HG02884 (cell line): ENCODE measurements around the gene SLC19A3.
"Not testable (repeated sequence)": the region's sequence is repeated elsewhere in the genome, so short reads cannot be mapped to it uniquely, and the experiment has no call there.

Experiments
- ATAC-seq: cut with Tn5 transposase; IDR thresholded peaks from one replicate; pipeline ENCODE4 v1.9.1; 2021; ENCODE audit warnings: mild to moderate bottlenecking, moderate library complexity; ENCODE audit not compliant: unreplicated experiment

The SLC19A3 gene

DNA sequence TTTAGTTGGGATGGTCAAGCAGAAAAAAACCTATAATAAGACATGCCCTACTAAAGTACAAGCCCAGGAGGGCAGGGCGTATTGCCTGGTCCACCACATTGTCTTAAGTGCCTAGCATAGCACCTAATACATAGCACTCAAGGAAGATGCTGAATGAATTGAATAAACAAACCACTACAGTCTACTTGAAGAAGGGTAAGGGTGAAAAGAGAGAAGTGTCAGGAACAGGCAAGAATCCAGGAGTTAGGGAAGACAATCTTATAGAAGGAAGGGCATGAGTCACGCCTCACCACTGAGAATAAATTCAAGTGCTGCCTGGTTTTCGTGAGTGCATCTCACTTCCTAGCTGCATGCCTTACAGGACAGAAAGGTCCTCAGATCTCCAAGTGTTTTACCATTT lies 13.9 kb downstream of the SLC19A3 start:
- ATAC-seq = no peak

DNA sequence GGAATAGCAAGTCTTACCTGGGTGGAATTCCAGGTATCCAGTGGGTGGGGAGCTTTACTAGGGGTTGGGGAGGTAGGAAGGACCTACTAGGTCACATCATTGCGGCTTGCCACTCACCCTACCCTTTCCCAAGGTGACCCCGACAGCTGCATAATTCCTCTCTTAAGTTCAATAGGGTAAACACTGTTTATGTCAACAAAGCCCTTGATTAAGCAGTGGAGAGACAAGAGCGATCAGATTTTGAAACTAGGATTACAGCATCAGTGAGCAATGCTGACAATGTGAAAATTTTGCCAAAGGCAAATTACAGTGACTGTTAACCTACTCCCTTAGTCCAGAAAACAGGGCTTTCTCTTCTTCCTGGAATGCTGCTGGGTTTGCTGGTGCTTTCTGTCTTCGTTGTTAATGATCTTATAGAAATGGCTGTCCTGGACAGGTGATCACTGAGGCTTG lies 14.5 kb downstream of the SLC19A3 start:
- ATAC-seq = no peak

DNA sequence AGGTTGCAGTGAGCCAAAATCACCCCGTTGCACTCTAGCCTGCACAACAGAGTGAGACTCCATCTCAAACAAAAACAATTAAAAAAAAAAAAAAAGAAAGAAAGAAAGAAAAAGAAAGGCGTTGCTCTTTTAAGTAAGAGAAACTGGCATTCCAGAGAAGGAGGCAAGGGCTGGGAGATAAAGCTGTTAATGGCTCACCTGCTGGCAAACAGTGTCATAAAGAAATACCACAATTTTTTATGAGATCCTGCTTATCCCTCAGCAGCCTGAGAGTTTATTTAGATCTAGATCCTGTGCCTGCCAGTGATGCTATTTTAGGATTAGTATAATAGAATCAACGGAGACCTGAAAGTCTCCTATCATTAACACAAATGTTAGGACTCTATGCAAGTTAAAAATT lies 16.3 kb downstream of the SLC19A3 start:
- ATAC-seq = no peak

DNA sequence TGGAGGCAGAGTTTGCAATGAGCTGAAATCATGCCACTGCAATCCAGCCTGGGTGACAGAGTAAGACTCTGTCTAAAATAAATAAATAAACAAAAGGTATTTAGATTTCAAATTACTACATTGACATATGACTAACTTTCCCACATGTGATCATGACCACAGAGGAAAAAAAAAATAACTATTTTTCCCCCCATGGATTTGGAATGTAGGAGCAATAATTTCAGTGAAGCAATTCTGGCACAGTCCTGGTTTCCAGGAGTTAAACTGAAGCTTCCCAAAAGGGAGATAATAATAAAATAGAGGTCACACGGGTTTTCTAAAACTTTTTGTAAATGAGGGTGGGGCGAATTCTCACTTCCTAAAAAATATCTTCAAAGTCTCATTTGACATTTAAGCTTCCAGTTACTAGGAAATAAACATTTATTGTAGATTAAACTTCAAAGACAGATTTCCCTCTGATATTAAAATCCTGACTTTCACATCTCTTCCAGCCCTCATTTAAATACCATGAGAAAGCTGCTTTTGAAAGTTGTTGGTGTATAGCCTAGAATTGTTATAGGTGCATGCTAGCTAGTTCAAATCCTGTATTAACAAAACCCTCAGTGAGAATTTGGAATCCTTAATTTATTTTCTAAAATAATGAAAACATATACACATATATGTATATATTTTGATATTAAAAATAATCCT lies 20.7 kb downstream of the SLC19A3 start:
- no peak for ATAC-seq

DNA sequence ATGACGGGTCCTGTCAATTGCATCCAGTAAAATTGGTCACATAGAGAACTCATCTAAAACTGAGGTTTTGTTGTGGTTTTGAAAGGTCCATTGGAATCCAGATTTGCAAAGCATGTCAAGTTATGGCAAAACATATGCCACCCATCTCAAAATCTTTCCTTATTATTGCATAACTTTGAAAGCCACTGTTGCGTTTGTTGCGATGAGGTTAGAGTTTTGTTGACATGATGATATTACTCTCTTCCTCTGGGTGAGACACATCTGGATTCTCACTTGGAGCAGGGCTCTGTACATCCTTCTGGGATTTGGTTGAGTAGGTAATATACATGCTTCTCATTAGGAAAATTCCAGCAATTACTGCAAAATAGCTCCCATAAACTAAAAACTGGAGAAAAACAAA lies 30.6 kb downstream of the SLC19A3 start:
- no peak for ATAC-seq

DNA sequence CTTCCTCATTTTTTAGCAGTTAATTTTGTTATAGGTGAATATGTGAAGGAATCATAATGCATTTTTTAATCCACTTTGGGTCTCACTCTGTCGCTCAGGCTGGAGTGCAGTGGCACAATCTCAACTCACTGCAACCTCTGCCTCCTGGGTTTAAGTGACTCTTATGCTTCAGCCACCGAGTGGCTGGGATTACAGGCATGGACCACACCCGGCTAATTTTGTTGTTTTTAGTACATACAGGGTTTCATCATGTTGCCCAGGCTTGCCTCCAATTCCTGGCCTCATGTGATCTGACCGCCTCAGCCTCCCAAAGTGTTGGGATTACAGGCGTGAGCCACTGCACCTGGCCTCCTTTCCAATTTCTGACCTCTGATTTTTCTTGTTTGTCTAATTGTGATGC lies 33.6 kb downstream of the SLC19A3 start:
- ATAC-seq = no peak

DNA sequence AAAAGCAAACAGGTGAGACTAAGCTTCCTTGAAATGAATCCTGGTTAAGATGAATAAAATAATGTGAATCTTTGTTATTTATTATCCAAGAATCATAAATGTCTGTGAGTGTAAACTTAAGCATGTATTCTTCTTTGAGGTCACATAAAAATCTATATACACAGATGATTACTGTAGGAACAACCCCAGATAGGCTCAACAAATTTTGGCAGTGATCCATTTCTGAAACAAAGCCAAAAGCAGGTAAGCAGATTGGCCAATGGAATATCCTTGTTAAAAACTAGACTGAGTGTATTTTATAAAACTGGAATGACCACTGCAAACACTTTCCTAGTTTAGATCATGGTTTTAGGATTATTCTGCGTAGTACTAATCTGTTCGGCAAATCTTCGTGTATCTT lies 39.9 kb downstream of the SLC19A3 start:
- ATAC-seq = no peak

DNA sequence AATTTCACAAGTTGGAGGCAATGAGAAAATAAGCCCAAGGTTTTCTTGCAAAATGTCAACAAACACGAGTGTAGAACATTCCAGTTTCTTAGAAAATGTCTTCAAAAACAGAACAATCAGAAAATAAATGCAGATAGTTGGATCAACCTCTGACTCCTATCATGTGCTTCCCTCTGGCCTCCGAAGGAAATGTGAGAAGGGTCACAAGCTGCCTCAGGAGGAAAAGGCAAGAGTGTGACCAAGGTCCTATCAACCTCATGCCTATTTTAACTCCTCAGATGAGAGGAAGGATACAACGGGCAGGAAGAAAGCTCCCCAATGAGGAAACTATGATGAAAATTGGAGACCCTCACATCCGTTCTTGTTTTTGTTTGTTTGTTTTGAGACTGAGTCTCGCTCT lies 43.3 kb downstream of the SLC19A3 start:
- no peak for ATAC-seq

DNA sequence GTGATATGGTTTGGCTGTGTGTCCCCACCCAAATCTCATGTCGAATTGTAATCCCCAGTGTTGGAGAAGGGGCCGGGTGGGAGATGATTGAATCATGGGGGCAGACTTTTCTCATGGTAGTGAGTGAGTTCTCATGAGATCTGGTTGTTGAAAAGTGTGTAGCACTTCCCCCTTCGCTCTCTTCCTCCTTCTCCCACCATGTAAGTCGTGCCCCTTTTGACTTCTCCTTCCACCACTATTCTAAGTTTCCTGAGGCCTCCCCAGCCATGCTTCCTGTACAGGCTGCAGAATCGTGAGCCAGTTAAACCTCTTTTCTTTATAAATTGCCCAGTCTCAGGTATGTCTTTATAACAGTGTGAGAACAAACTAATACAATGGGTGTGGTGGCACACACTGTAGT lies 44.2 kb downstream of the SLC19A3 start:
- not testable (repeated sequence) for ATAC-seq

DNA sequence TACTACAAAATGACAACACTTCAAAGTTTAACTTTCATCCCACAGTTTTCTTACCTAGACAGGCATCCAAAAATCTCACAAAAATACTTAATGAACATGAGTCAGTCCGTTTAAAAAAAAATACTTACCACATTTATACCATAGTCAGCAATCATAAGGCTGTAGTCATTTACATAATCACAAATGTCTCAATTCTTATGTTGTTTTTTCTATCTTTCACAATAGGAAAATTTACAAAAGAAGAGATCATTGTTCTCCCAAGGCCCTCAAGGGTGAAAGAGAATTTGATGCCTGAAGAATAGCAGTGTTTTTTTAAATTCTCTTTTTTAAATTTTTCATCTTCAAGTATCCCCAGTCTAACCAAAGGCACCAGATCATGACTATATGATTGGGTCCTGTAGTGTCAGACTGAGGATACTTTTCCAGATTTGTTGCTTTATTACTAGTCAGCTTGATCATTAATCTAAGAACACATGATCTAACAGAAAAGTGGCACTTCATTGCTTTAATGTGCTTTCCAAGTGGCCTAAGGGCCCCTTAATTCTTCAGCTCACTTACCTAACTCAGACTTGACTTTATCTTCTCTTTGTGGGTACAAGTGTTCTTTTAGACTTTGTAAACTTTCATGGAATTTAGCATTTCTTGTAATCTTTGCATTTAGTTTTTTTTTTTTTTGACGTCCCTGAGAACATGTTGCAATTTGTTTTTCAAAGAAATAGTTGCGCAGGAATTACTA lies 46.5 kb downstream of the SLC19A3 start:
- ATAC-seq = no peak

DNA sequence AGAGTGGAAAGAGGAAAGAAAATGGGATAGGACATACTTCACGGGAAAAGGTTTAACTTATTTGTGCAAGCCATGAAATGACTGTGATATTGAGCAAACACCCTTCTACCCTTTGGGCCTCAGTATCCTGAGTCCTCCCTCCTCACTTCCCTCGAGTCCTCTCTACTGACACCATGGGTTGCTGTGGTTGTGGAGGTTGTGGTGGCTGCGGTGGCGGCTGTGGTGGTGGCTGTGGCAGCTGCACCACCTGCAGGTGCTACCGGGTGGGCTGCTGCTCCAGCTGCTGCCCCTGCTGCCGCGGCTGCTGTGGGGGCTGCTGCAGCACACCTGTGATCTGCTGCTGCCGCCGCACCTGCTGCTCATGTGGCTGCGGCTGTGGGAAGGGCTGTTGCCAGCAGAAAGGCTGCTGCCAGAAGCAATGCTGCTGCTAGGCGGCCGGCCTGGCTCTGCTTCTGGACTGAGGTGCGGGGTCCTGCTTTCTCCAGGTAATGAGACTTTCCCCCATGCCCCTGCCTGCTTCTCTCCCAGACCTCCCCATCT lies 51.1 kb downstream of the SLC19A3 start, which contains the start of gene SCYGR5:
Gene SCYGR5 (plus strand): TSS at position 174 of the 540 bp plus-strand sequence. CDS start 0 bp downstream, at position 174.
- not testable (repeated sequence) for ATAC-seq

DNA sequence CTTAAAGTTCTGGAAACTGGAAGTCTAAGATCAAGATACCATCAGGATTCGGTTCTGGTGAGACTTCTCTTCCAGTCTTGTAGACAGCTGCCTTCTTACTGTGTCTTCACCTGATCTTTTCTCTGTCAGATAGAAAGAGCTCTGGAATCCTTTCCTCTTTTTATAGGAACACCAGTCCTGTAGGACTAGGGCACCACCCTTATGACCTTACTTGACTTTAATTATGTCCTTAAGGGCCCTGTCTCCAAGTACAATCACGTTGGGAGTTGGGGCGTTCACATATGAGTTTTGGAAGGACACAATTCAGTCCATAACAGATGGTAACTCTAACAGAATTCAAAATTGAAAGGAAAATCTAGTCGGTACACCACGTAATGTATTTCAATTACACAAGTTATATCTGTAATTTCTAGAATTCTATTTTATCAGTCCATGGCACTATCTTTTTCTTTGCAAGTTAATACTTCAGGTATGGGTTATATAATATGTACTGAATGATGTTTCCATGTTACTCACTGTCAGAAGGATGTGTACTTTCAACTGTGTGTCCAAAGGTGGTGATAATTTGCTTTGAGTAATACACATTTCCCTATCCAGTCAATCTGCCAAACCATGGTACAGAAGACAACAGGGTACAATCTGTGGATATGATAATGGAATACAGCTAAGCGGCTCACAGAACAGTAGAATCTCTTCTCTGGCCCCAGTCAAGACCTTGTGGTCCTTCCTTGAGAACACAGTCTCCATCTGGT lies 52.5 kb downstream of the SLC19A3 start:
- no peak for ATAC-seq

DNA sequence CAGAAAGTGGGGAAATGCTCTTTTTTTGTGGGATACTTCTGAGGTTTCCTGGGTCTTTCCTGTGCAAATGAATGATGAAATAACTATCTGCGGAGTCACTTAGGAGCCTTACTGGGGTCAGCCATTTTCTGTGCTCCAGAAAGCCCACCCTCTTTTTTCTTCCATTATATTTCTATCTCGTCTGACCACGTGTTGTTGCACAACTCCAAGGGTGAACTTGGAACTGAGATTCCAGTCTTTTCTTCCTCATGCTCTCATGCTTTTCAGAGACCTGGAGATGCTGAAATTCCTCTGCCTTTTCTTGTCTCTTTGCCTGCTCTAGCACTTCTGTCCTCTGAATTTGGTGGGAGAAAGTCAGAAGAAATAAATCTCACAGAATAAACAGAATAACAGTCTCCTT lies 56.0 kb downstream of the SLC19A3 start:
- ATAC-seq = no peak

DNA sequence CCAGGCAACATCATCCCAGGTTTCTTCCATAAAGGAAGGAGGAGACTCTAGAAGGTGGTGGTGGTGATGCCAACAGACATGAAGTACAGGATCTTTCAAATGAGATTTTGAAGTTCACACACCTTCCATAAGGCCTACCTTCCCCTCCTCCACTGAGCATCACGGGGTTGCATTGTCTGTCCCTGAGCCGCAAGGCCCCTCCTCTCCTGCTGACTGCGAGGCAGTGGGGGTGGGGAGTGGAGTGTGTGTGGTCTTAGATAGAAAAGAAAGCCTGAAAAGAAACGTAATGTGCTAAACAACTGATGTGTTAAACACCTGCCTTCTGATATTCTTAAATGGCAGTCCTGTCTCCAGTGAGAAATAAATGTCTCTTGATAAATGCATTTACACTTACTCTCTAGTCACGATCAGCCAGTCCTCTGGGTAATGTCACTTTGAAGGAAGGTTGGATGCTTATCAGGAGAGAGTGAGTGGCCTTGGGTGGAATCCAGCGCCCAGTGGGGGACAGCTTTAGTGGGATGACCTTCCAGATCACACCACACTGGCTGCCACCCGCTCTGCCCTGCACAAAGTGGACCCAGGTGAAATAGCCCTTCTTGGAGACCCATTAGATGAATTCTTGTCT lies 56.7 kb downstream of the SLC19A3 start:
- no peak for ATAC-seq

DNA sequence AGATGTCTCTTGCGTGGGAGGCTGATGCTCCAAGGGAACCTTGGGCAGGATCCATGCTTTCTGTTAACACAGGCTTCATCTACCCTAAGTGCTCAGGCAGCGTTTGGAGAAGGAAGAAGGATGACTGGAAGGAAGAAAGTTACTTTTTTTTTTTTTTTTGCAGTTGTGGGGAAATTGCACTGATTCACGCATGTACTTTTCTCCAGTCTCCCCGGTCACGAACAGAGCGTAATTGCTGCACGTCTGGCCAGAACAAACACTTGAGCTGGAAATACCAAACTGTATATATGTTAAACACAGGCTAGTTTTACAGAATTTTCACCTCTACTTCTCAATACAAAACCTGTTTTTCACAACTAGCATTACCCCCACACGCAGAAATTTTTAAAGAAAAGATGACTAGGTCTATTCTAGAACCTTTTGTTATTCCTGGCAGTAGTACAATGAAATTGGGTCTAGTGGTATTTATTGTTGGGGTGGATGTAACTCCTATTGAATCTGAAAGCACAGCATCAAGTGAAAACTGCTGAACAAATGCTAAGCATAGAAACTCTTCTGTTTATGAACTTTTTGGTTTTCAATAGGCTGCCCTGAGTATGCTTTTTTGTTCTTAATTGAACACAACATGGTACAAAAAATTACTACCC lies 60.5 kb downstream of the SLC19A3 start:
- ATAC-seq = no peak

DNA sequence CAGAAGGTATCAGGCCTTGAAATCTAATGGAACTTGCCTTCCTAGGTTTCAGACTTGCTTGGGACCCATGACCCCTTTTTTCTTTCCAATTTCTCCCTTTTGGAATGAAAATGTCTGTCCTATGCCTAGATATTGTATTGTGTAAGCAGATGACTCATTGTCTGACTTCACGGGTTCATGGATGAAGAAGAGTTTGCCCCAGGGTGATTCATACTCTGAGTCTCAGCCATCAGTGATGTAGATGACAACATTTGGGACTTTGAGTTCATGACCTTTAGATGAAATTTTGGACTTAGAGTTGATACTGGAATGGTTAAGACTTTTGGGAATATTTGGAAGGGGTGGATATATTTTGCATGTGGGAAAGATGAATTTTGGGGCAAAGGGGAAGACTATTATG lies 62.4 kb downstream of the SLC19A3 start:
- ATAC-seq = no peak

DNA sequence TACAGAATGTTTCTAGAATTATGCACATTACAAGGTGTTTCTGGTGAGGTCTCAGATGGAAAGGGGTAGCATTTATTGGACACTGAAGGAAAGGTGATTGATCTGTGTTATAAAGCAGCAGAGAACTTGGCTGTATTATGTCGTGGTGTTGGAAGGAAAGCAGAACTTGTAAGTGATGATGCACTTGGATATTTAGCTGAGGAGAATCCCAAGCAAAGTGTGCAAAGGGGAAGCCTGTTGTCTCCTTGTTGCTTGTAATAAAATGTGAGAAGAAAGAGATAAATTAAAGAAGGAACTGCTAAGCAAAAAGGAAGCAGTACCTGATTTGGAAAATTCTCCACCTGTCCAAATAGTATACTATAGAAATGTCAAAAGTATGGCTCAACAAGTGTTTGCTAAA lies 63.4 kb downstream of the SLC19A3 start:
- ATAC-seq = no peak

DNA sequence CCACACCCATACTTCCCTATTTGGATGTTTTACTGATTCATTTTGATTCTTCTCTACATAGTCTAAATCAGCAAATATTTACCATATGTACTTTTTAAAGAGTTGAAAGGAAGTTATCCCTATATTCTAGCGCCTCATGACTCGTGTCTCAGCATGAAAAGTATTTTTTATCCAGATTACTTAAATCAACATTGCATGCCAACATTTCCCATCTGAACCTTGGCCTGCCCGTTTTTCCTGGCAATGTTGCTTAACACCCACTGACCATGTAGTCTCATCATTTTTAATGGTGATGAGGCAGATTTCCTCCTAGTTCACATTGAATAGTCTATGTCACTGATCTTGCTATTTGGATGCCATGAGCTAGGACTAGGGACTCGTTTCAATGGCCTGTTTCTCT lies 64.4 kb downstream of the SLC19A3 start:
- no peak for ATAC-seq

DNA sequence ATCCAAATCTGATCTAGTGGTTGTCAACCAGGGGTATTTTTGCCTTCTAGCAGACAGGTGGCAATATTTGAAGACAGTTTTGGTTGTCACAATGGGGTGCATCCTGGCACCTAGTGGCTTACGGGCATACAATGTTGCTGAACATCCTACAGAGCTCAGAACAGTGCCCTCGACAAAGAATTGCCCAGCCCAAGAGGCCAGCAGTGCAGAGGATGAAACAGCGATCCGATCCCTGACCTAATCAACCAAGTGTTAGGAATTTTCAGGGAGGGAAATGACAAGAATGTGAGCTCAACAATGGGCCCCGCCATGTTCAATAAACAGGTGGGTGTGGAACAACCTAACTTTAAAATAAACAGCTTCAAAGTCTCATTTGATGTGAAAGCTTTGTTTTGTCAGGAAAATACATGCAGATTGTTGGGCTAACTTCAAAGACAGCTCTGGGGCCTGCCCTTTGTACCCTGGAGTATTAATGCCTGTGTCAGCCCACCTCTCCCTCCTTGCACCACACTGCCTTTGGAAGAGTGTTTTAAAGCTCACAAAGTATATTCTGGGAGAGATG lies 73.8 kb downstream of the SLC19A3 start:
- no peak for ATAC-seq

DNA sequence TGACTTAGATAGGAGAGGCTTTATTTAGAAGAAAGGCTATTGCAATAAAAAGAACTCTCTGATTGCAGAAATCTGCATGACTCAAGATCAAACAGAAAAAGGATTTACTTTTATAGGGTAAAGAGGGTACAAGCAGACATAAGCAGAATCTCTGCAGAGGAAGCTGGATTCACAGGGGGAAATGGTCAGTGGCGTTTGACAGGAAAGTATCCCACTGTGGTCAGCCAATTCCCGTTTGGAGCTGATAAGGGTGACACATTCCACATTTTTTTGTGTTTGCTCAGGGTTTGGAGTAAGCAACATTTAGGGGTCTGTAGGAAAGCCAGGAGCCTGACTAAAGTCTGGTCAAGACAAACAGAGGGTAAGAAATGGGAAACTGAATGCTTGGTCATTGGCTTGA lies 75.2 kb downstream of the SLC19A3 start:
- no peak for ATAC-seq
